Measurements from ENCODE around the gene SPON2. TPM values are rescaled to one million over a fixed set of nuclear protein-coding genes. Genes with fewer than 3 reads are reported as not detected.

Gene SPON2
- total RNA-seq, 1 experiment from 2014 or later: 2.3 TPM

DNA sequence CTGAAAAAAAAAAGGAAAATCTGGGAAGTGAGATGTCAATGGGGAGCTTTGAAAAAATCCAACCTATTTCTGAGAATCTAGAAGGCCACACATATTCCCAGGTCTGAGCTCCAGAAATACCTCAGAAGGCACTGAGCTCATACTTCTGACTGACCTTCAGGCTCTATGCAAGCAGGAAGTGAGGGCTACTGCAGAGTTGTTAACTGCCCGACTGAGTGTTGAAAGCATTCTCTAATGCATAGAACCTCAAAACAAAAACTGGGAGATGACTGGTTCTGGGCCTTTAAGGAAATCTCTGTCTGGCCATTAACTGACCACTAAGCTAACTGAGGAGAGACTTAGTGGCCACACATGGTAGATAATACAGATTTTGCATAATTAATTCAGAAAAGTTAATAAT, 7.6 kb upstream of the SPON2 start:
- Mint-ChIP-seq H3K4me3 (no peak overlapping the region), H3K4me1 (no peaks in the 10 kb centered on the region), H3K27me3 (ENCODE audit: low read depth) (peaks cover 70% of the 10 kb centered on the region), H3K27ac (no peak overlapping the region), H3K9me3 (peaks cover 24 to 26% of the 10 kb centered on the region in 2 experiments), H3K36me3 (ENCODE audit: insufficient read depth in 1 of 3, low read depth in 3 of 3) (peaks cover 2 to 4% (median 3%) of the 10 kb centered on the region in 3 experiments; a peak in 3 of 7 replicates)
- H3K9ac ChIP-seq (ENCODE audit: extremely low read depth, insufficient read length, low read length): no peak overlapping the region
- H3K27me3 ChIP-seq (ENCODE audit: insufficient read depth, low read length): no peaks in the 10 kb centered on the region
- no peak overlapping the region for H2BK20ac ChIP-seq (ENCODE audit: low read depth, low read length, poor library complexity, severe bottlenecking)
- no peak for DNase-seq
- H3K9me3 ChIP-seq (ENCODE audit: control insufficient read depth, low read depth, low read length): peaks cover 10% of the 10 kb centered on the region
- H2BK15ac ChIP-seq (ENCODE audit: low read depth, low read length): no peak overlapping the region
- WGBS (ENCODE audit: extremely low coverage, insufficient read length, low lambda C conversion rate): no CpG with 5 or more reads among the region's 1 CpG
- H2BK120ac ChIP-seq (ENCODE audit: low read depth, low read length, poor library complexity, severe bottlenecking): no peak overlapping the region
- H3T11ph ChIP-seq (ENCODE audit: low read length): no peak overlapping the region
- no peaks in the 10 kb centered on the region for H3K79me1 ChIP-seq (ENCODE audit: insufficient read depth, low read depth, low read length, poor library complexity, severe bottlenecking)
- no peak overlapping the region for H2BK12ac ChIP-seq (ENCODE audit: insufficient read length, low read depth, low read length)
- no peak overlapping the region for H4K91ac ChIP-seq (ENCODE audit: insufficient read length, low read depth, low read length)
- no peak overlapping the region for H3K56ac ChIP-seq (ENCODE audit: insufficient read length, low read depth, low read length)
- H3K27ac ChIP-seq (ENCODE audit: insufficient read length, low read depth, low read length): no peak overlapping the region
- H3K4me1 ChIP-seq (ENCODE audit: insufficient read depth, low read length): no peaks in the 10 kb centered on the region
- no peak overlapping the region for H3K23ac ChIP-seq (ENCODE audit: insufficient read length, low read depth, low read length)
- H3K4me2 ChIP-seq (ENCODE audit: insufficient read depth, insufficient read length, low read length): no peak overlapping the region
- no peak overlapping the region for H3K4ac ChIP-seq (ENCODE audit: low read depth, low read length)
- H2AFZ ChIP-seq (ENCODE audit: low read length): no peak overlapping the region
- H3K23me2 ChIP-seq (ENCODE audit: insufficient read length, low read depth, low read length, poor library complexity, severe bottlenecking): no peaks in the 10 kb centered on the region
- no peaks in the 10 kb centered on the region for H4K20me1 ChIP-seq (ENCODE audit: control insufficient read depth, insufficient read depth, insufficient read length)
- no peak overlapping the region for H2AK5ac ChIP-seq (ENCODE audit: insufficient read length, low read length)
- H3K79me2 ChIP-seq (ENCODE audit: insufficient read depth, low read length): no peaks in the 10 kb centered on the region
- H2BK5ac ChIP-seq (ENCODE audit: insufficient read length, low read length): no peak overlapping the region
- H3K14ac ChIP-seq (ENCODE audit: insufficient read depth, low read length): no peak overlapping the region
- TF ChIP-seq, protein P1, sequence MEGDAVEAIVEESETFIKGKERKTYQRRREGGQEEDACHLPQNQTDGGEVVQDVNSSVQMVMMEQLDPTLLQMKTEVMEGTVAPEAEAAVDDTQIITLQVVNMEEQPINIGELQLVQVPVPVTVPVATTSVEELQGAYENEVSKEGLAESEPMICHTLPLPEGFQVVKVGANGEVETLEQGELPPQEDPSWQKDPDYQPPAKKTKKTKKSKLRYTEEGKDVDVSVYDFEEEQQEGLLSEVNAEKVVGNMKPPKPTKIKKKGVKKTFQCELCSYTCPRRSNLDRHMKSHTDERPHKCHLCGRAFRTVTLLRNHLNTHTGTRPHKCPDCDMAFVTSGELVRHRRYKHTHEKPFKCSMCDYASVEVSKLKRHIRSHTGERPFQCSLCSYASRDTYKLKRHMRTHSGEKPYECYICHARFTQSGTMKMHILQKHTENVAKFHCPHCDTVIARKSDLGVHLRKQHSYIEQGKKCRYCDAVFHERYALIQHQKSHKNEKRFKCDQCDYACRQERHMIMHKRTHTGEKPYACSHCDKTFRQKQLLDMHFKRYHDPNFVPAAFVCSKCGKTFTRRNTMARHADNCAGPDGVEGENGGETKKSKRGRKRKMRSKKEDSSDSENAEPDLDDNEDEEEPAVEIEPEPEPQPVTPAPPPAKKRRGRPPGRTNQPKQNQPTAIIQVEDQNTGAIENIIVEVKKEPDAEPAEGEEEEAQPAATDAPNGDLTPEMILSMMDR (conservative IDR thresholded peaks at IDR 0.05): no peak
- no peak overlapping the region for H4K8ac ChIP-seq (replicated peaks; ENCODE audit: insufficient read length, low read depth, low read length)
- H3K18ac ChIP-seq (ENCODE audit: insufficient read length, low read depth, low read length): no peak overlapping the region
- H4K5ac ChIP-seq (ENCODE audit: insufficient read length, low read depth, low read length): no peak overlapping the region

Measured in H9 (cell line).